Endothelial cell of umbilical vein (primary cell): ENCODE results near the gene RBM4B. TPM values are rescaled to one million over a fixed set of nuclear protein-coding genes. Genes with fewer than 3 reads are reported as not detected.

Experiments used
- BruUV-seq: library from RNA; stranded (reverse); fragments of 400-500 nt; replicated peaks from 2 replicates; lab custom pipeline; 2021; lab: Mats Ljungman, UMichigan
- CTCF ChIA-PET: fragments of 300-600, 350-600 bp; sonication (Branson Sonifier 250); formaldehyde crosslinking; loops from one replicate; lab custom pipeline; 2021; ENCODE audit warnings: antibody characterized with exemption, inconsistent platforms; lab: Charles Lee
- POLR2A ChIA-PET: fragments of 300-600, 350-600 bp; sonication (Branson Sonifier 250); formaldehyde crosslinking; loops from one replicate; lab custom pipeline; 2021; ENCODE audit warnings: antibody characterized with exemption, inconsistent platforms; lab: Charles Lee
- DNase-seq: peaks from one replicate; pipeline ENCODE4 v3.0.0-alpha.2; 2011; ENCODE audit warnings: low read depth, low spot score
- FAIRE-seq: peaks from 2 replicates; lab custom pipeline; 2011; peaks lifted over from hg19 to GRCh38; lab: Jason Lieb, UNC
- H2AFZ ChIP-seq: 2 replicates; pipeline ENCODE4 v1.6.0; 2012; ENCODE audit warnings: low read depth, low read length, control low read depth, inconsistent platforms
- H3K27ac ChIP-seq: 2 replicates; pipeline ENCODE4 v1.5.1; 2011; ENCODE audit warnings: low read depth, mild to moderate bottlenecking, control low read depth, low read length, moderate library complexity; ENCODE audit not compliant: insufficient read depth
- H3K27me3 ChIP-seq, 2 experiments: 2 replicates each; pipeline versions ENCODE4 v1.6.0 to v1.6.1; 2011; ENCODE audit warnings: low read length in 2 of 2, mixed read lengths in 1 of 2; ENCODE audit not compliant: control insufficient read depth in 2 of 2, insufficient read depth in 2 of 2
- H3K36me3 ChIP-seq, 2 experiments: 2 replicates in 1 of 2; 3 replicates in 1 of 2; pipeline ENCODE4 v1.5.1; 2011; ENCODE audit warnings: low read length in 2 of 2, mild to moderate bottlenecking in 1 of 2, moderate library complexity in 1 of 2; ENCODE audit not compliant: control insufficient read depth in 2 of 2, insufficient read depth in 2 of 2; ENCODE audit errors: extremely low read depth in 1 of 2
- H3K4me1 ChIP-seq: 3 replicates; pipeline ENCODE4 v1.5.1; 2011; ENCODE audit warnings: mild to moderate bottlenecking, low read length; ENCODE audit not compliant: control insufficient read depth, insufficient read depth; ENCODE audit errors: extremely low read depth
- H3K4me2 ChIP-seq: 2 replicates; pipeline ENCODE4 v1.6.1; 2011; ENCODE audit warnings: low read length, control low read depth, mixed read lengths; ENCODE audit not compliant: insufficient read depth
- H3K4me3 ChIP-seq, 3 experiments: fragments of 200-600 bp in 1 of 3; sonication (generic), shearing (Covaris generic) in 1 of 3; replicated peaks in 1 of 3; 2 replicates each; pipeline ENCODE4 v1.5.1; 2011 to 2016; ENCODE audit warnings: control low read depth in 3 of 3, low read length in 3 of 3, mild to moderate bottlenecking in 2 of 3, inconsistent platforms in 1 of 3, low read depth in 1 of 3, moderate library complexity in 1 of 3; ENCODE audit not compliant: insufficient read depth in 1 of 3
- H3K79me2 ChIP-seq: 2 replicates; pipeline ENCODE4 v1.6.0; 2012; ENCODE audit warnings: low read length, inconsistent platforms; ENCODE audit not compliant: control insufficient read depth, insufficient read depth
- H3K9ac ChIP-seq: replicated peaks from 2 replicates; pipeline ENCODE3; 2011; ENCODE audit warnings: low read length, control low read depth; ENCODE audit not compliant: insufficient read depth; ENCODE audit errors: extremely low read depth
- H3K9me1 ChIP-seq: replicated peaks from 3 replicates; pipeline ENCODE4 v1.6.0; 2011; ENCODE audit warnings: mild to moderate bottlenecking, low read length; ENCODE audit not compliant: control insufficient read depth, insufficient read depth; ENCODE audit errors: extremely low read depth
- H3K9me3 ChIP-seq: replicated peaks from 2 replicates; pipeline ENCODE4 v1.5.1; 2012; ENCODE audit warnings: low read length, inconsistent platforms; ENCODE audit not compliant: control insufficient read depth, insufficient read depth
- H4K20me1 ChIP-seq: replicated peaks from 2 replicates; pipeline ENCODE3; 2011; ENCODE audit warnings: mild to moderate bottlenecking, low read length; ENCODE audit not compliant: control insufficient read depth, insufficient read depth; ENCODE audit errors: extremely low read depth
- CTCF ChIP-seq, 2 donors: IDR thresholded peaks; 1 replicate in 1 of 2; 2 replicates in 1 of 2; pipeline ENCODE4 v1.5.1; 2011; ENCODE audit warnings: low read length in 2 of 2, mild to moderate bottlenecking in 2 of 2, moderate library complexity in 2 of 2, control low read depth in 1 of 2, inconsistent platforms in 1 of 2, low read depth in 1 of 2; ENCODE audit not compliant: insufficient read depth in 1 of 2; ENCODE audit errors: extremely low read depth in 1 of 2
- FOS ChIP-seq: IDR thresholded peaks from 2 replicates; pipeline ENCODE4 v1.6.1; 2011; ENCODE audit warnings: mild to moderate bottlenecking, low read length, moderate library complexity, borderline replicate concordance; ENCODE audit not compliant: insufficient read depth
- GATA2 ChIP-seq: IDR thresholded peaks from 2 replicates; pipeline ENCODE4 v1.7.0; 2011; ENCODE audit warnings: low read depth, mild to moderate bottlenecking, moderate library complexity, mixed read lengths, low read length; ENCODE audit not compliant: insufficient read length, insufficient read depth
- JUN ChIP-seq: IDR thresholded peaks from 2 replicates; pipeline ENCODE4 v1.6.1; 2011; ENCODE audit warnings: borderline replicate concordance, low read depth; ENCODE audit not compliant: insufficient read length, insufficient read depth
- POLR2A ChIP-seq: IDR thresholded peaks from 2 replicates; pipeline ENCODE4 v1.6.1; 2012; ENCODE audit warnings: low read depth, mild to moderate bottlenecking, control low read depth, low read length
- POLR2AphosphoS5 ChIP-seq: IDR thresholded peaks from 2 replicates; pipeline ENCODE4 v1.6.1; 2012; ENCODE audit warnings: low read depth, mild to moderate bottlenecking, control low read depth, low read length, moderate library complexity; ENCODE audit not compliant: insufficient read depth
- dilution Hi-C: fragments of 300-500 bp; cut with MboI; formaldehyde crosslinking; loops from one replicate; pipeline ENCODE4 v1.15.0; 2019; ENCODE audit warnings: low sequenced_read_pairs; ENCODE audit not compliant: extremely low pct_ligation_motif_present
- intact Hi-C: fragments of 100-400 bp; cut with micrococcal nuclease; formaldehyde crosslinking; loops from one replicate; pipeline ENCODE4 v1.10.0; 2022
- polyA plus RNA-seq, 4 experiments: library from polyadenylated mRNA; depleted of rRNA in 3 of 4; stranded (reverse) in 3 of 4; unstranded in 1 of 4; fragments of >200 nt; gene quantifications; 2 replicates each; pipeline versions ENCODE4 v1.2.1 to v1.2.3, GENCODE V29; 2011 to 2012; ENCODE audit warnings: missing spikeins in 1 of 4
- total RNA-seq: library from RNA; stranded (reverse); gene quantifications from 2 replicates; pipeline ENCODE4 v1.2.3, GENCODE V29; 2021
- TF ChIP-seq, protein P1 (sequence below): IDR thresholded peaks from 2 replicates; pipeline ENCODE4 v1.6.1; 2011; ENCODE audit not compliant: insufficient read depth, insufficient read length

The RBM4B gene
- total and polyA plus RNA-seq, 2 donors (not counting 3 experiments of a cell fraction or from before 2014, with no cell fraction given) = 22.2 to 31.2 TPM

DNA sequence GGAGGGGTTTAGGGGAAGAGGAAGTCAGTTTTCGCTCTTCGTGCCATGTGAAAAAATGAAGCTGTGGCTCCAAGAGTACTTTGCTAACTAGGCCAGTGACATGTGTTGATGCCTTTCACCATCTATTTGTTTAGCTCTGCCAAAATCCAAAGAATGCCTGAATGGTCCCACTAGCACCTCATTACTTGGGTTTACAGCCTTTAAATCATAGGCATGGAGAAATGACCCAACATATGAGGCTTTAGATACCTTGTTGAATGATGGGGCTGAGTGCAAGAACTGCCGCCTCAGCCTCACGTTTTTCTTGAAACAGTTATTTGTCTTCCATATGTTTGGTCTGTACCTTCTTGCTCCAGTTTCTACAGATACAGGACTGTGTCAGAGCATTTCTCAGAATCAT, 30.9 kb downstream of the RBM4B start:
- H3K9me1 ChIP-seq = no peaks in the 10 kb centered on the region
- CTCF ChIA-PET = interaction anchor here (1.1 kb wide), 1 partner anchor 9 kb away, joined by 4 read pairs; the partner anchor contains the start of gene RBM4
- POLR2A ChIA-PET = no interaction called here

GRCh38 chr11:66643745-66644437, 33.8 kb downstream of the RBM4B start:
- H3K4me3 ChIP-seq = no peak overlapping the region
- H3K27me3 ChIP-seq = no peaks in the 10 kb centered on the region
- intact Hi-C loops (no loop called here), dilution Hi-C loops (no loop called here)
- ChIA-PET CTCF (no interaction called here), POLR2A (no interaction called here)
- no peak overlapping the region for H2AFZ ChIP-seq
- H4K20me1 ChIP-seq = peaks cover 41% of the 10 kb centered on the region
- no peak overlapping the region for H3K9ac ChIP-seq
- TF ChIP-seq GATA2 (no peak), FOS (no peak), POLR2A (no peak), POLR2AphosphoS5 (no peak), JUN (no peak), CTCF (IDR thresholded peaks at IDR 0.05; ENCODE audit: extremely low read depth in 1 of 2, insufficient read depth in 1 of 2, low read depth in 1 of 2, low read length in 2 of 2) (no peak)
- TF ChIP-seq, protein P1, sequence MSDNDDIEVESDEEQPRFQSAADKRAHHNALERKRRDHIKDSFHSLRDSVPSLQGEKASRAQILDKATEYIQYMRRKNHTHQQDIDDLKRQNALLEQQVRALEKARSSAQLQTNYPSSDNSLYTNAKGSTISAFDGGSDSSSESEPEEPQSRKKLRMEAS = no peak
- DNase-seq = no peak
- H3K27ac ChIP-seq = no peak overlapping the region
- H3K4me2 ChIP-seq = no peak overlapping the region
- peaks cover 37 to 45% of the 10 kb centered on the region in 2 experiments for H3K36me3 ChIP-seq
- FAIRE-seq = no peak
- H3K9me1 ChIP-seq = no peaks in the 10 kb centered on the region
- no TSS peak for BruUV-seq
- H3K79me2 ChIP-seq = peaks cover 98% of the 10 kb centered on the region
- peaks cover 40% of the 10 kb centered on the region for H3K4me1 ChIP-seq
- H3K9me3 ChIP-seq = no peaks in the 10 kb centered on the region

More for the DNA sequence above, 30.9 kb downstream of the RBM4B start:
- no peak overlapping the region for H2AFZ ChIP-seq
- no peak overlapping the region for H3K27ac ChIP-seq
- no peaks in the 10 kb centered on the region for H3K27me3 ChIP-seq
- H3K9ac ChIP-seq = no peak overlapping the region
- FAIRE-seq = no peak
- peaks cover 34 to 39% of the 10 kb centered on the region in 2 experiments for H3K36me3 ChIP-seq
- dilution Hi-C loops (no loop called here), intact Hi-C loops (no loop called here)
- H3K9me3 ChIP-seq = no peaks in the 10 kb centered on the region
- TF ChIP-seq FOS = no peak
- peaks cover 12% of the 10 kb centered on the region for H3K4me1 ChIP-seq
- no peak for DNase-seq
- H3K4me2 ChIP-seq = no peak overlapping the region
- BruUV-seq = no TSS peak
- H3K4me3 ChIP-seq = no peak overlapping the region
- peaks cover 88% of the 10 kb centered on the region for H3K79me2 ChIP-seq
- H4K20me1 ChIP-seq = peaks cover 32% of the 10 kb centered on the region
